ENCODE data around the gene CYGB. TPM values are rescaled to one million over a fixed set of nuclear protein-coding genes. Genes with fewer than 3 reads are reported as not detected.

CYGB gene
- polyA plus RNA-seq, 3 donors: not detected

DNA sequence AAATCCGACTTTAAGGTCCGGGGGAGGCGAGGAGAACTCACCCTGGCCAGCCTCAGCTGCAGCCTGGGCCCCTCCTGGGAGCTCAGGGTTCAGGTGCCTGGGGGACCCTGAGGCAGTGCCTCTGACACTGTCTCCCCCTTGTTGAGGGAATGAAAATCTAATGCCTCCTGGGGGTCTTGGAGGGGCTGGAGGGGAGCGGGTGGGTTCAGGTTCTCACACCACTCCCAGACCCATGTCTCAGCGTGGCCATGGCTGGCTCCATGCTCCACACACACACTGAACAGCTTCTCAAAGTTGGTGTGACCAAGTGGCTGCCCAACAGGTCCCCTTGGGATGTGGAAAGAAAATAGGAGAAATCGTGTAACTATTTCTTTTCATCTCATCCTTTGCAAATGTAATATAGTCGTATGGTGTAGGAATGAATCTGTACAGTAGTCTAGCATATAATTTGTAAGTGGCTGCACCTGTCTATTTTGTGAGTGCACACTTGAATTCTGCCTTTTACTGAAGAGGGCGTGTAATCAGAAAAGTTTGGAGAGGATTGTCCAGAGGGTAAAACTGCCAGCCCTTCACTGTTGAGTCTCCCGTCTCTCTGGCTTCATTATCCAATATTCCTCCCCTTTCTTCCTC is 1.5 kb upstream of the CYGB start:
- no peak overlapping the region for H3K27ac Mint-ChIP-seq
- H3K36me3 Mint-ChIP-seq: peaks cover 3 to 8% of the 10 kb centered on the region in 2 donors
- Histone ChIP-seq H3K36me3 (replicated peaks in 1 of 2; ENCODE audit: control insufficient read depth in 1 of 2, insufficient read depth in 2 of 2, low read length in 2 of 2) (no peaks in the 10 kb centered on the region), H3K9ac (ENCODE audit: insufficient read depth, low read length, poor library complexity, severe bottlenecking) (no peak overlapping the region), H4K20me1 (ENCODE audit: insufficient read depth, low read length) (no peaks in the 10 kb centered on the region), H3K4me3 (replicated peaks in 1 of 3; ENCODE audit: low read depth in 2 of 3, low read length in 3 of 3) (no peak overlapping the region), H3K79me2 (ENCODE audit: insufficient read depth, low read length) (no peaks in the 10 kb centered on the region), H3K9me3 (replicated peaks in 1 of 2; ENCODE audit: control insufficient read depth in 1 of 2, insufficient read depth in 1 of 2, low read length in 2 of 2) (peaks cover 0 to 12% of the 10 kb centered on the region in 2 donors), H3K4me1 (ENCODE audit: control insufficient read depth in 1 of 2, insufficient read depth in 2 of 2, low read length in 2 of 2) (peaks cover 13 to 20% of the 10 kb centered on the region in 2 donors), H3K27ac (ENCODE audit: low read depth in 1 of 2, low read length in 2 of 2) (no peak overlapping the region), H3K4me2 (replicated peaks; ENCODE audit: extremely low read depth, low read length, poor library complexity, severe bottlenecking) (no peak overlapping the region), H3K27me3 (ENCODE audit: control insufficient read depth in 2 of 2, insufficient read depth in 2 of 2, low read length in 2 of 2) (peaks cover 23 to 47% of the 10 kb centered on the region in 2 donors), H2AFZ (ENCODE audit: insufficient read depth, low read depth, low read length, poor library complexity, severe bottlenecking) (no peak overlapping the region)
- DNase-seq: no peak
- TF ChIP-seq, protein P1, sequence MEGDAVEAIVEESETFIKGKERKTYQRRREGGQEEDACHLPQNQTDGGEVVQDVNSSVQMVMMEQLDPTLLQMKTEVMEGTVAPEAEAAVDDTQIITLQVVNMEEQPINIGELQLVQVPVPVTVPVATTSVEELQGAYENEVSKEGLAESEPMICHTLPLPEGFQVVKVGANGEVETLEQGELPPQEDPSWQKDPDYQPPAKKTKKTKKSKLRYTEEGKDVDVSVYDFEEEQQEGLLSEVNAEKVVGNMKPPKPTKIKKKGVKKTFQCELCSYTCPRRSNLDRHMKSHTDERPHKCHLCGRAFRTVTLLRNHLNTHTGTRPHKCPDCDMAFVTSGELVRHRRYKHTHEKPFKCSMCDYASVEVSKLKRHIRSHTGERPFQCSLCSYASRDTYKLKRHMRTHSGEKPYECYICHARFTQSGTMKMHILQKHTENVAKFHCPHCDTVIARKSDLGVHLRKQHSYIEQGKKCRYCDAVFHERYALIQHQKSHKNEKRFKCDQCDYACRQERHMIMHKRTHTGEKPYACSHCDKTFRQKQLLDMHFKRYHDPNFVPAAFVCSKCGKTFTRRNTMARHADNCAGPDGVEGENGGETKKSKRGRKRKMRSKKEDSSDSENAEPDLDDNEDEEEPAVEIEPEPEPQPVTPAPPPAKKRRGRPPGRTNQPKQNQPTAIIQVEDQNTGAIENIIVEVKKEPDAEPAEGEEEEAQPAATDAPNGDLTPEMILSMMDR (IDR thresholded peaks at IDR 0.05): no peak
- 98% methylated on average over 4 of the region's 9 CpGs for WGBS (ENCODE audit: insufficient coverage)
- peak overlapping the region in 1 of 2 donors; percentile 82 for H3K4me3 Mint-ChIP-seq
- peaks cover 10% of the 10 kb centered on the region for H3K4me1 Mint-ChIP-seq
- intact Hi-C loops (cut with micrococcal nuclease): no loop called here
- peaks cover 58 to 80% (median 64%) of the 10 kb centered on the region in 3 donors for H3K27me3 Mint-ChIP-seq (ENCODE audit: low read depth in 3 of 3)
- peaks cover 0 to 6% (median 4%) of the 10 kb centered on the region in 7 donors for H3K9me3 Mint-ChIP-seq

DNA sequence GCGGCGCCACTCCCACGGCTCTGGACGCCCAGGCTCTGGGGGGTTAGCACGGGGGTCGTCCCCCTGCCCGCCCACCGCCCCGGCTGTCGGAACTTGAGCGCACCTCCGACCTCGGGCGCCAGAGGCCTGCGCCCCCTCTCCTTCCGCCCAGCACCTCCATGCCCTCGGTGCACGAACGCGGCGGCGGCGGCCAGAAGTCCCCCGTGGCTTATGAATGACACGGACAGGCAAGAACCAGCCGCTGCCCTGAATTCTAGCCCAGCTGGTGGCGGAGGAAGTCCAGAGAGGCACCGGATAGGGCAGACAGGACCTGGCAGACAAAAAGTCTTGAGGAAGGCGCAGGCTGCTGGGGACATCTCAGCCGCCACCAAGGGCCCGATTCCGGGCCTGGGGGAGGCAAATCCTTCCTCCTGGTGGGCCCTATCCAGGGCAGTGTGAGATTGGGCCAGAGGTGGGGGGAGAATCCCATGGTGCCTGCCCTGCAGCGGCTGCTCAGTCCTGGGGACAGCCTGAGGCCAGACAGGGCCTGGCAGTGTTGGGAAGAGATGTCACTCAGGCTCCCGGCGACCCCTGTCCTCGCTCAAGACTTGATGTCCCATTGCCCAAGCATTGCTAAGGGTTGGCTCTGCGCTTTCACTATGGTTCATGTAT is 897 bp upstream of the CYGB start:
- Histone ChIP-seq H3K4me3 (replicated peaks in 1 of 3; ENCODE audit: low read depth in 2 of 3, low read length in 3 of 3) (peak overlapping the region in 1 of 3 experiments; percentile 11), H4K20me1 (ENCODE audit: insufficient read depth, low read length) (no peaks in the 10 kb centered on the region), H3K9me3 (replicated peaks in 1 of 2; ENCODE audit: control insufficient read depth in 1 of 2, insufficient read depth in 1 of 2, low read length in 2 of 2) (peaks cover 0 to 12% of the 10 kb centered on the region in 2 donors), H3K4me2 (replicated peaks; ENCODE audit: extremely low read depth, low read length, poor library complexity, severe bottlenecking) (peak overlapping the region; percentile 51), H3K4me1 (ENCODE audit: control insufficient read depth in 1 of 2, insufficient read depth in 2 of 2, low read length in 2 of 2) (peaks cover 13 to 20% of the 10 kb centered on the region in 2 donors), H3K36me3 (replicated peaks in 1 of 2; ENCODE audit: control insufficient read depth in 1 of 2, insufficient read depth in 2 of 2, low read length in 2 of 2) (no peaks in the 10 kb centered on the region), H2AFZ (ENCODE audit: insufficient read depth, low read depth, low read length, poor library complexity, severe bottlenecking) (peak overlapping the region; percentile 41), H3K79me2 (ENCODE audit: insufficient read depth, low read length) (no peaks in the 10 kb centered on the region), H3K27me3 (ENCODE audit: control insufficient read depth in 2 of 2, insufficient read depth in 2 of 2, low read length in 2 of 2) (peaks cover 23 to 40% of the 10 kb centered on the region in 2 donors), H3K9ac (ENCODE audit: insufficient read depth, low read length, poor library complexity, severe bottlenecking) (no peak overlapping the region), H3K27ac (ENCODE audit: low read depth in 1 of 2, low read length in 2 of 2) (no peak overlapping the region)
- Mint-ChIP-seq H3K36me3 (peaks cover 3 to 8% of the 10 kb centered on the region in 2 donors), H3K27ac (peak overlapping the region in 1 of 7 donors; percentile 60), H3K4me3 (peak overlapping the region in 1 of 2 donors; percentile 82), H3K9me3 (peaks cover 0 to 6% (median 4%) of the 10 kb centered on the region in 7 donors), H3K4me1 (peaks cover 10% of the 10 kb centered on the region), H3K27me3 (ENCODE audit: low read depth in 3 of 3) (peaks cover 57 to 75% (median 59%) of the 10 kb centered on the region in 3 donors)
- 18% methylated on average over 34 of the region's 37 CpGs for WGBS (ENCODE audit: insufficient coverage)
- intact Hi-C loops (cut with micrococcal nuclease): no loop called here
- DNase-seq: peak in 1 of 3 donors; percentile 38
- TF ChIP-seq, protein P1 (IDR thresholded peaks at IDR 0.05): no peak
